ENCODE data around the gene AAGAB.

AAGAB gene

DNA sequence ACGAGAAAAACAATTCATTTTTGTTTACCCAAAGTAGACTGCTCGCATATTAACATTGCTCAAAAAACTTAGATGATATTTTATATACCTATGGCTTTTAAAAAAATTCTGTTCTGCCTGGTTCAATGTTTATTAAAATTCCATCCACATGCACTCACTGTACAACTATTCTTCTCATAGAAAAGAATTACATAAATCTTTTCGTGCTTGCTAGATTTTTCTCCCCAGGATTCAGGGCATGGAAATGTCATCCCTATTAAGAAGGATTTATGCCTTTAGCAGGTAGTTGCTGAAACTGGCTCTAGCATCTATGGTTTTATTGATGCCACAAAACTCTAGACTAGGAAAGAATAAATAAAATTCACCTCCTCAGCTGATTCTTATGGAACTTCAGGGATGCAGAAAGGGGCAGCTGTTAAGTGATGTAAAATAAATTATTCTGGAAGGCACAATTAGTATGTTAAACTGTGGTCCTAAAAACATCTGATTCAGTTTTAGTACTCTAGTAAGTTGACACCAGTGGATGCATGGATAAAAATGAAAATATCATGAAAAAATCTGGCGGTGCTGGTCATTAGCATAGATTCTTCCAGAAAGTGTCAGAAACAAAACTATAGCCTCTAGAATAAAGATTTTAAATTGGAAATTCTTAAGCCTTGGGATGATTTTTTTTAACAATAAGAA, 41.6 kb downstream of the AAGAB start:
- no peak overlapping the region for H3K4me3 ChIP-seq (ENCODE audit: low read depth, low read length)
- TF ChIP-seq, protein P1, sequence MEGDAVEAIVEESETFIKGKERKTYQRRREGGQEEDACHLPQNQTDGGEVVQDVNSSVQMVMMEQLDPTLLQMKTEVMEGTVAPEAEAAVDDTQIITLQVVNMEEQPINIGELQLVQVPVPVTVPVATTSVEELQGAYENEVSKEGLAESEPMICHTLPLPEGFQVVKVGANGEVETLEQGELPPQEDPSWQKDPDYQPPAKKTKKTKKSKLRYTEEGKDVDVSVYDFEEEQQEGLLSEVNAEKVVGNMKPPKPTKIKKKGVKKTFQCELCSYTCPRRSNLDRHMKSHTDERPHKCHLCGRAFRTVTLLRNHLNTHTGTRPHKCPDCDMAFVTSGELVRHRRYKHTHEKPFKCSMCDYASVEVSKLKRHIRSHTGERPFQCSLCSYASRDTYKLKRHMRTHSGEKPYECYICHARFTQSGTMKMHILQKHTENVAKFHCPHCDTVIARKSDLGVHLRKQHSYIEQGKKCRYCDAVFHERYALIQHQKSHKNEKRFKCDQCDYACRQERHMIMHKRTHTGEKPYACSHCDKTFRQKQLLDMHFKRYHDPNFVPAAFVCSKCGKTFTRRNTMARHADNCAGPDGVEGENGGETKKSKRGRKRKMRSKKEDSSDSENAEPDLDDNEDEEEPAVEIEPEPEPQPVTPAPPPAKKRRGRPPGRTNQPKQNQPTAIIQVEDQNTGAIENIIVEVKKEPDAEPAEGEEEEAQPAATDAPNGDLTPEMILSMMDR (IDR thresholded peaks at IDR 0.05; ENCODE audit: insufficient read depth, low read depth, low read length, missing control alignments) = no peak
- no peak for DNase-seq (ENCODE audit: low read depth)

DNA sequence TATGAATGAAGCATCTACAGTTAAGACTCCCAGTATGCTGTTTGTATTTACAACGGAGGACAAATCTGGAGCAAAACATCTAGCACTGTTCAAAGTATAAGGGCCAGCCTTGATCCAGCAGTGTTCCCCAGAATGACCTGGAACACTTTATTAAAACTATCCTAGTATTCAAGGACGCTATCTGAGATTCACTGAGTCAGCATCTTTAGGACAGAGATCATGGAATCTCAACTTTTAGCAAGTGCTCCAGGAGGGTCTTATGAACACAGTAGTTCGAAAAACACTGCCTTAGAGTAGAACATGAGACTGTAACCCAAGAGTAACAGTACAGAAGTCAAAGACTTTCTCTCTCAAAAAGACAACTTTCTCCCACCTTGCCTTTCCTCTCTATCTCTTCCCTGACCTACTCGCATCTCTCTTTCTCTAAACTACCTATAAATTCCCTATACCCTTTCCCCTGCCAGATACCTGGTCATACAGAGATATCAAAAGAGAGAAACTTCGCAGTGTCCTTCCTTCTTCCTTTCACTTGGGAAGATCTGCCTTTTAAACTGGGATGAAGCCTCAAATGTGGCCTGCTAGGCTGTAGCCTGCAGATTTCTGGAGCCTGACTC, 43.8 kb downstream of the AAGAB start:
- no peak overlapping the region for H3K4me3 ChIP-seq (ENCODE audit: low read depth, low read length)
- no peak for DNase-seq (ENCODE audit: low read depth)
- TF ChIP-seq, protein P1 (IDR thresholded peaks at IDR 0.05; ENCODE audit: insufficient read depth, low read depth, low read length, missing control alignments) = no peak

GRCh38 chr15:67208396-67208795, 46.1 kb downstream of the AAGAB start:
- DNase-seq (ENCODE audit: low read depth) = no peak
- no peak overlapping the region for H3K4me3 ChIP-seq (ENCODE audit: low read depth, low read length)
- TF ChIP-seq, protein P1 (IDR thresholded peaks at IDR 0.05; ENCODE audit: insufficient read depth, low read depth, low read length, missing control alignments) = no peak

- TF ChIP-seq, protein P1 (IDR thresholded peaks at IDR 0.05; ENCODE audit: insufficient read depth, low read depth, low read length, missing control alignments) = no peak
- DNase-seq (ENCODE audit: low read depth) = no peak
- no peak overlapping the region for H3K4me3 ChIP-seq (ENCODE audit: low read depth, low read length)
Observed at GRCh38 chr15:67207555-67208207, 46.8 kb downstream of the AAGAB start.

DNA sequence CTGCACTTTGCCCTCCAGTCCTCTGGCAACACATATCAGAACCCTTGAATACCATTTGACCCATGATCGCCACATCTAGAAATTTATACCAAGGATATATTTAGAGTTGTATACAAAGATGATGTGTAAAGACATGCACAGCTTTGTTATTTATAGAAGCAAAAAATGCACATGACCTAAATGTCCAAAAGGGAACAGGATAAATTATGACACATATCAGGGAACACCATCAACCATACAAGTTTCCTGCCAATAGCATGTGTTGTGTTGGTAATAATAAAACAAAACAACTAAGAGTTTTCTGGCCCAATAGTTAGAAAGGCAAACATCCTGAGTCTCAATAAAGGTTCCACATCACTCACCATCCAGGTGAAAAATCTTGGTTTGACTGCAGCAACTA, 51.5 kb downstream of the AAGAB start:
- no peak overlapping the region for H3K4me3 ChIP-seq (ENCODE audit: low read depth, low read length)
- no peak for DNase-seq (ENCODE audit: low read depth)
- TF ChIP-seq, protein P1 (IDR thresholded peaks at IDR 0.05; ENCODE audit: insufficient read depth, low read depth, low read length, missing control alignments) = no peak

- no peak overlapping the region for H3K4me3 ChIP-seq (ENCODE audit: low read depth, low read length)
- TF ChIP-seq, protein P1 (IDR thresholded peaks at IDR 0.05; ENCODE audit: insufficient read depth, low read depth, low read length, missing control alignments) = no peak
- no peak for DNase-seq (ENCODE audit: low read depth)
Observed at GRCh38 chr15:67202091-67202490, 52.4 kb downstream of the AAGAB start.

All from GM12865 (cell line).